Measurements from ENCODE around the gene HNRNPH3. TPM values are rescaled to one million over a fixed set of nuclear protein-coding genes. Genes with fewer than 3 reads are reported as not detected.

The HNRNPH3 gene
- polyA plus RNA-seq, 2 of the 4 experiments (the other 2 are of a cell fraction) = 210 to 354 TPM

GRCh38 chr10:68327889-68328786, 3.7 kb upstream of the HNRNPH3 start:
- ATAC-seq (no peak), FAIRE-seq (no peak), DNase-seq (ENCODE audit: low read depth in 1 of 2, low spot score in 1 of 2) (peak; percentile 62 to 73)
- ChIA-PET POLR2A (interaction anchor here (0.7 to 1.1 kb wide), 2 partner anchors 79 to 221 kb away, joined by 3 read pairs; partner anchors contain the start of gene RUFY2), CTCF (interaction anchor here (0.6 to 1.3 kb wide), 3 partner anchors 10 to 20 kb away, joined by 3 to 4 read pairs (median 3); no protein-coding TSS in a partner anchor)
- peak overlapping the region; percentile 24; the same call in 2 of the 3 replicates for H3K4me3 ChIP-seq
- peak overlapping the region; percentile 77 to 80 for H3K27ac ChIP-seq
- 2% methylated on average over 4 of the region's 4 CpGs for WGBS (ENCODE audit: missing lambda C conversion rate)
- H3K4me2 ChIP-seq = peak overlapping the region; percentile 88
- H3K4me1 ChIP-seq = peaks cover 30% of the 10 kb centered on the region
- H3K9me3 ChIP-seq = no peaks in the 10 kb centered on the region
- TF ChIP-seq HOXB5 (CRISPR knock-in tag; IDR thresholded peaks at IDR 0.05) (no peak), MAZ (IDR thresholded peaks at IDR 0.05; ENCODE audit: borderline replicate concordance, low read depth, low read length) (no peak), HOXB13 (CRISPR knock-in tag; IDR thresholded peaks at IDR 0.05; ENCODE audit: low read depth) (no peak), KDM5A (IDR thresholded peaks at IDR 0.05) (no peak), PBX3 (IDR thresholded peaks at IDR 0.05) (no peak), EHMT2 (IDR thresholded peaks at IDR 0.05; ENCODE audit: low read depth) (no peak), CBX2 (IDR thresholded peaks at IDR 0.05; ENCODE audit: borderline replicate concordance, low read depth) (no peak), FOSL2 (IDR thresholded peaks at IDR 0.05) (no peak), FOSL2 (CRISPR knock-in tag; IDR thresholded peaks at IDR 0.05) (no peak), NPAS2 (CRISPR knock-in tag; IDR thresholded peaks at IDR 0.05; ENCODE audit: borderline replicate concordance) (peak; percentile 82), ATOH8 (CRISPR knock-in tag; IDR thresholded peaks at IDR 0.05; ENCODE audit: low read depth) (no peak), JUNB (IDR thresholded peaks at IDR 0.05) (no peak), KDM1A (IDR thresholded peaks at IDR 0.05; ENCODE audit: low read depth) (no peak), EHF (CRISPR knock-in tag; IDR thresholded peaks at IDR 0.05) (no peak), ZSCAN20 (CRISPR knock-in tag; IDR thresholded peaks at IDR 0.05) (no peak), BCL3 (IDR thresholded peaks at IDR 0.05) (0 out of 3 replicates have a peak, but pooled peaks have one; percentile 20), ZNF302 (CRISPR knock-in tag; IDR thresholded peaks at IDR 0.05) (no peak), HMGXB4 (CRISPR knock-in tag; IDR thresholded peaks at IDR 0.05; ENCODE audit: borderline replicate concordance) (no peak), CTCF (IDR thresholded peaks at IDR 0.05) (no peak), SMC3 (IDR thresholded peaks at IDR 0.05) (no peak), ZFP36 (IDR thresholded peaks at IDR 0.05; ENCODE audit: borderline replicate concordance, partially characterized antibody) (no peak), ESRRA (IDR thresholded peaks at IDR 0.05; ENCODE audit: borderline replicate concordance, low read length) (no peak), CEBPB (IDR thresholded peaks at IDR 0.05) (peak; percentile 60 to 76), FOSB (CRISPR knock-in tag; IDR thresholded peaks at IDR 0.05) (no peak), HEYL (CRISPR knock-in tag; IDR thresholded peaks at IDR 0.05) (no peak), BHLHE40 (IDR thresholded peaks at IDR 0.05; ENCODE audit: low read depth, low read length) (no peak), FOXS1 (CRISPR knock-in tag; IDR thresholded peaks at IDR 0.05) (no peak), MAX (IDR thresholded peaks at IDR 0.05) (peak; percentile 39), TP53 (CRISPR knock-in tag; IDR thresholded peaks at IDR 0.05) (no peak), RAD21 (conservative IDR thresholded peaks at IDR 0.05 in 1 of 2, IDR thresholded peaks at IDR 0.05 in 1 of 2) (no peak)

Data from A549 (cell line).